SIG-M5 (cell line): ENCODE measurements around the gene SSR2.
"Not testable (repeated sequence)": the region's sequence is repeated elsewhere in the genome, so short reads cannot be mapped to it uniquely, and the experiment has no call there.

Experiments
- DNase-seq: peaks from one replicate; lab custom pipeline; 2025; lab: John Stamatoyannopoulos, UW

SSR2 gene

DNA sequence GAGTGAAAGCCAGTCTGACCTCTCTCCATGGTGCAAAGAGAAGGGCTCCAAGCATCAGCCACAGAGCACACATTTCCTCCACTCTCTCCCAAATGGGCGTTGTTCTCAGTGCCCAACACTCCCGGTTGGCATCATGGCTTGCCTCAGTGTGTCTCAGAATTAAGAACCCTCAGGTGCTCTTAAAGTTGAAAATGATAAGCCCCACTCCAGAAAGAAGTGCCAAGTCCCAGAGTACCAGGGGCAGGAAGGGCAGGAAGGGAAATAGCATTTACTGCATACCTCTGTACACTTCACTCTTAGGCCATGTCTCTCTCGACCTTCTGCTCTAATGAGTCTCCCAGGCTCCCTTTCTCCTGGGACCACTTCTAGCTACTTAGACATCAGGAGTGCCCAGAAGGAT is 27.2 kb downstream of the SSR2 start:
- DNase-seq = no peak

DNA sequence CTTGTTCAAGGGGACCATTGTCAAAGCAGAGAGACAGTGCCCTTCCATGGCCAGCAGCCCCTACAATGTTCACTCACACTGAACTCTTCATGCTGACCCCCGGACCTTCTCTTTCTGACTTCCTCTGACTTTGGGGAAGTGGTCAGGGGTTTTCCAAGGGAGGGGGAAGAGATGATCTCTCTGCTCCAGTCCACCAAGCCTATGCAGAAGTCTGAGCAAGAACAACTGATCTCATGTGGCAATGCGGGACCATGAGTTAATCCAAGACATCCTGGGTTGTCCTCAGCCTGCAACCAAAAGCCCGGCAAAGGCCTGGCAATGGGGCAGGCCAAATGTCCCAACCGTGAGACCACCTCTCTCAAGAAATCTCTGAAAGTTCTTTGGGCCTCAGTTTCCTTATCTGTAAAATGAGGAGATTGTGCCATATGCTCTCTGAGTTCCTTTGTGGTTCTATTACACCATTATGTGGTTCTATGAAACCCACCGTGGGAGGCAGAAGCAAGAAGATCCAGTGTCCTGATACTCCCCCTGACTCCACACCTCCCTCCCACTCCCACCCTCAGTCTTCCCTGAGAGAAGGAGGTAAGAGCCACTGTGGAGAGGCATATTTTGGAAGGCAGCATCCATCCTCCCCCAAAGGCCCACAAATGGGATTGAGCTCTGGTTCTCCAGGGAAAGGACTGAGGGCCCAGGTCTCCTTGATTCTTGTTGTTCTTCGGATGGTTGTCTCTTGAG is 30.6 kb downstream of the SSR2 start:
- DNase-seq = no peak

- peak; percentile 31 for DNase-seq
These were observed 31.3 kb downstream of the SSR2 start for GRCh38 chr1:155989242-155990004.

GRCh38 chr1:155984903-155985645 is 35.7 kb downstream of the SSR2 start:
- DNase-seq = not testable (repeated sequence)

DNA sequence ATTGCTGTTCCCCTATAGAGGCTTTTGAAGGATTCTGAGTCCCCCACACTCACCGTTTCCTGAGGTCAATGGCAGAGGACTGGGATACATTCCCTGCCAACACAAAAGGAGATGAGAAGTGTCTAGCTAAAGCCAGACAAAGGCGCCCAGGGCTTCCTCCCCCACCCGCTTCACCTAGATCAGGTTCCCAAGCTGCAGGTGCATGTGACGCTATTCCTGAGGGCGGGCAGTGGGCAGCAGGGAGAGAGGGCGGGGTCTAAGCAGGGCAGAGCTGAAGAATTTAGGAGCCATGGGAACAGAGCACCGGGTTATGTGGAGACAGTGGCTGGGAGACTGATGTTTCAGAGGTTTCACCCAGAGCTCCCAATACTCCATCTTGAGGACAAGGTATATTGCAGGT is 36.4 kb downstream of the SSR2 start:
- DNase-seq = no peak

DNA sequence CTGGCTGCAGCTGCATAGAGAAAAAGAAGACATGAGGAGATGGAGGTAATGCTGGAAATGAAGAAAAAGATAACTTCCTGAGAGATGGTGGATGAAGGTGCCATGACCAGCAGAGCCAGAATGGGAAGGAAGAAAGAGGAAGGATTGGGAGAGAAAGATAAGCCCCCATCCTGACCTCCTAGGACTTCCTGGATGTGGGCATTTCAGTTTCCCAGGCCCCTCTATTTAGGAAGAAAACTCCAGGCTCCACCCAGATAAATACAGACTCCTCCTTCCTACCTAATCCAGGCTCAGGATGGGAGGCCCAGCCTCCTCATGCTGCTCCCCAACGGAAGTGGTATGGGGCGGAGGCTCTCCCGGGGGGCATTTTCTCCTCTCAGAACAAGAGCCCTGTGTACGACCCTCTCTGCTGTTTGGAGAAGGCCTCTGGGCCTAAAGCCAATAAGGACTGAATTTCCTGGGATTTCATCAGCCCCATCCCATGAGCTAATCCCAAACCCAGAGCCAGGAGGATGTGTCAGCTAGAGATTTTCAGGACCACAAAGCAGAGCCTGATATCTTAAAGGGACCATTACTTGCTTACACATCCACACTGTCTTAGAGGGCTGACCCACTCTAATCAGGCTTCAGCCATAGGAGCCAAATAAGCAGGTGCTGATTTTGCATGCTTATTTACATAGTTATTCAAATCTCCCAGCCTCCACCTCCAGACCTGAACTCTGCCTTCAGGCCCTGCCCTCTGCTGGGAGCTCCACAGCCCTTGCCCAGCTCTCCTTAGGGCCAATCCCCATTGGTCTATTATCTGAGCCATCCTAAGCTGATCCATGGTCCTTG is 37.3 kb downstream of the SSR2 start:
- no peak for DNase-seq

DNA sequence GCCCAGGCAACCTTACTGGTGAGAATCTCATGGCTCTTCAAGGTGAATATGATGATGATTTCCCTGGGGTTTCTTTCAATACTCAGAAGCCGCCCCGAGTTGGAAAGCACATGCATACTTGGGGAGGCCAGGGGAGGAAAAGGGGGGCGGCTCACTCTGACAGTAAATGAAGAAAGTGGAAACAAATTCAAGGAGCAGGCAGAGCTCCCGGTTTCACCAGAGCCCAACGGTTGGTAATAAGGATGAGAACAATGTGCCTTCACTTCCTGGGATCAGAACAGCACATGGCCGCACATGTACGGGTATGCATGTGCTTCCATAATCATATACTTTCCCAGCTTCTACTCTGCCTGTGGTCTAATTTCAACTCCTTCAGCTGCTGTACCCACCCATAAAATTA is 38.6 kb downstream of the SSR2 start:
- DNase-seq = no peak

DNA sequence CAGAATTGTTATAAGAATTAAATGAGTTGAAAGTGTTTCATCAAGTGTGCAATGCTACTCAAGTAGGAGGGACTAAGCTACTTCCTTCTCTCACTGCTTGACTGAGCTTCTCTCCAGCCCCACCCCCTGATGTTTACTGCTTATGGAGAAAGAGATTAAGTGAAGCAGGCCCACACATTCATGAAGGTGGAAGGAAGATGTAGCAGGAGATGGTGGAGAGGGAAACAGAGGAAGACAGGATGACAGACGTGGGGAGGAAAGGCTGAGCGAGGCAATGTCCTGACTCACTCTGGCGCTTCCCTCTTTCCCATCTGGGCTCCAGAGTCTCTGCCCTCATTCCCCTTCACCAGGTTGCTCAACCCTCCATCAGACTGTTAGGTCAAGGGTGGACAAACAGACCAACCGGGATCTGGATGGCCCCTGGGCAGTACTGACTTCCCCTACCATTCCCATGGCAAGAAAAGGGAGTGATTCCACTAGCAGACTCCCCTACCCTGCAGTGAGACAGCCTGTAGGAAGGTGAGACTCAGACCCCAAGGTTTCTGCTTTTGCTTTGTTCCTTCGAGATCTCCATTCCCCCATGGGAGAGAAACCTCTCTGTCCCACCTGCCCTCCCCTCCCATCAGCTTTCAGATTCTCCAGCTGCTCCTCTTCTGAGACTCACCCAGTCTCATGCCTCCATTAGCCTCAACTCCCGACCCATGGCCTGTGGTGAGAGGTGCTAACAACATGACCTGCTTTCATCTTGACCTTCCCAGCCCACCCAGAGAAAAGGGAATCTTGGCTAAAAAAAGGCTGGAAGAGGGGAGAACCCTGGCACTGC is 39.3 kb downstream of the SSR2 start:
- peak; percentile 42 for DNase-seq

- DNase-seq = peak; percentile 29
These were observed 41.0 kb downstream of the SSR2 start for GRCh38 chr1:155979597-155980343.

- peak; percentile 25 for DNase-seq
These were observed 41.8 kb downstream of the SSR2 start for GRCh38 chr1:155978973-155979429.

GRCh38 chr1:155978325-155978972 is 42.3 kb downstream of the SSR2 start, which contains the start of gene ARHGEF2:
Gene ARHGEF2 (minus strand): TSS chr1:155978547. CDS start chr1:155978427, 120 bp downstream.
- DNase-seq = peak; percentile 89

DNA sequence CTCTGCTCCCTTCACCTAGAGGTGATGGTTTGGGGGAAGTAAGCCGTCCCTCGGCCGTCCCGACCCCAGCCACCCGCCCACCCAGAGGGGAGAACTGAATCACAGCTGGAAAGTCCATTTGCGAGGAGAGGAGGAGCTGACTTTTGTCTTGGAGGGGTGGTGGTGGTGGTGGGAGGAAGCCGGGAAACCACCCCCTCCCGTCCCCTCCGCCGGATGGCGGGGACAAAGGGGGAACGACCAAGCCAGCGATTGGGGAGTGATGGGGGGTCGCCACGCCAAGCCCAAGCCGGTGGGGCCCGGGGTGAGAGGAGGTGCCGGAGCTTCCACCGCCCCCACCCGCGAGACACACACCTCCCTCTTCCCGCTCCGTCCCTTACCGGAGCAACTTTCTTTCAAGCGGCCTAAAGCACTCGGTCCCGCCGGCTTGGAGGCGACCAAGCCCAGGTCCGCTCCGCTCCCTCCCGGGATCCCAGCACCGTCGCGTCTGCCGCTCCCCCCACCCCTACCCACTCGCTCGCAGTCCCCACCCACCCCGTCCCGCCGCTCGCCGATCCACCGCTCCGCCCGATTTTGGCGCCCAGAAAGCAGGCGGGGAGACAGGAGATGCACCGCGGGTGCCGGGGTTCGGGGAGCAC is 42.9 kb downstream of the SSR2 start:
- no peak for DNase-seq

- DNase-seq = no peak
These were observed 43.6 kb downstream of the SSR2 start for GRCh38 chr1:155976913-155977689.

DNA sequence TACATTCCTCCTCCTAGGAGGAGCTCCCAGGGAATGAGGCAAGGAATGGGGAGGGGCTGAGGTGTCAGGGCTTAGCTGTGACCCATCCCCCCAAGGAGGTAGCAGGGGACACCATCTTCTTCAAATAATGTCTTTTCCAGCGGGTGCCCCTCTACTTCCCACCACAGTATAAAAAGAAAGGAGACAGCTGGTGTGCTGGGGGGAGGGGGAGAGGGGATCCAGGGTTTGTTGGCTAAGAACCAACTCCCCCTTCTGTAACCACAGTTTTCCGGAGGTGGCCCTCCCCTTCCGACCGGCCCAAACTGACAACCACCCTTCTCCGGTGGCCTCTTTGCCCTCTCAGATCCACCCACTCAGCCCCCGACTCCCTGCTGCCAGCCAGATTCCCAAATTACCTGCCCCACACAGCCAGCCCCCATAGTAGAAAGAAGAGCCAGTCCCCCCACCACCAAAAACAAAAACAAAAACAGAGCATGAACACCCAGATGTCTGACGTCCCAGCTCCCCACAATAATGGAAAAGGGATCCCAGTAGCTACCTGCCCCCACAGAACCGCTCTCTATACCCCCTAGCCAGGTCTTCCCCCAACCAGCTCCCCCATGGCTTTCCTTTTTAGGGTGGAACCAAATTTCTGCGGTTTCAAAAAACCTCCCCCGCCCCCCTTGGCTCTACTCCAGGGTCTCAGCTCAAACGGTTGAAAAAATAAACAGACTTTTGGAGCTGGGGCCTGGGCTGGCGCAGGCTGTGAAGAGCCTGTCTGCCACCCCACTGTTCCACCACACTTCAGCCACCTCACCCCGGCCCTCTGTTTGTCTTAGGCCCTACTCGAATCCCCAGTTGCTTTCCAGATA is 44.5 kb downstream of the SSR2 start:
- DNase-seq = peak; percentile 77

DNA sequence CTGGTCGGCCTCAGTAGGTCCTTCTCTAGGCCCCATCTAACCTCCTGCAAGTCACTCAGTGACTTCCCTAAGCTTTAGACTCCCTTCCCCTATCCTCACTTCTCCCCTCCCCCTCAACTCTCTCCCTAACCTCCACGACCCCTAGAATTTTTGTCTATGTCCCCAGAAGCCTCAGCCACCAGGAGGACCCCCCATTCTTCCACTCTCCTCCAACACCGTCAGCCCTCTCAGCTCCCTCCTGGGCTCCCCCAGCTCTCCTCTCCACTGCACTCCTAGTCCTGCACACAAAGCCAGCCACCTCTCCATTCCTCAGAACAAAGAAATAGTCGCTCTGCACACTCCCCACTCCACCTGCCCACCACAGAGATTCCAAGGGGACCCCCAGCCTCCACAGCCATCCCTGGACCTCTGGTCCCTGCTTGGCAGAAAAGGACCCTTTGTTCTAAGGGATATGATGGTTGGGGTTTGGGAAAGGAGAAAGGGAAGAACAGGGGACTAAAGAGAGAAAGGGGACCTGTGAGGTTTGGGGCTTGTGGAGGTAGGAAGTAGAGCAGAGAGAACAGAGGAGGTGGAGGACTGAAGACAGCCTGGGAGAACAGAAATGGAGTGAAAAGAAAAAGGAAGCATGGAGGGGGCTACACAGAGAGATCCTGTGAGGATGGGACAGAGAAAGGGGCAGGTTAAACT is 45.2 kb downstream of the SSR2 start:
- DNase-seq = no peak

GRCh38 chr1:155974208-155975115 is 46.3 kb downstream of the SSR2 start:
- DNase-seq = no peak
